Measurements from ENCODE around the gene EEF2KMT.

DNA sequence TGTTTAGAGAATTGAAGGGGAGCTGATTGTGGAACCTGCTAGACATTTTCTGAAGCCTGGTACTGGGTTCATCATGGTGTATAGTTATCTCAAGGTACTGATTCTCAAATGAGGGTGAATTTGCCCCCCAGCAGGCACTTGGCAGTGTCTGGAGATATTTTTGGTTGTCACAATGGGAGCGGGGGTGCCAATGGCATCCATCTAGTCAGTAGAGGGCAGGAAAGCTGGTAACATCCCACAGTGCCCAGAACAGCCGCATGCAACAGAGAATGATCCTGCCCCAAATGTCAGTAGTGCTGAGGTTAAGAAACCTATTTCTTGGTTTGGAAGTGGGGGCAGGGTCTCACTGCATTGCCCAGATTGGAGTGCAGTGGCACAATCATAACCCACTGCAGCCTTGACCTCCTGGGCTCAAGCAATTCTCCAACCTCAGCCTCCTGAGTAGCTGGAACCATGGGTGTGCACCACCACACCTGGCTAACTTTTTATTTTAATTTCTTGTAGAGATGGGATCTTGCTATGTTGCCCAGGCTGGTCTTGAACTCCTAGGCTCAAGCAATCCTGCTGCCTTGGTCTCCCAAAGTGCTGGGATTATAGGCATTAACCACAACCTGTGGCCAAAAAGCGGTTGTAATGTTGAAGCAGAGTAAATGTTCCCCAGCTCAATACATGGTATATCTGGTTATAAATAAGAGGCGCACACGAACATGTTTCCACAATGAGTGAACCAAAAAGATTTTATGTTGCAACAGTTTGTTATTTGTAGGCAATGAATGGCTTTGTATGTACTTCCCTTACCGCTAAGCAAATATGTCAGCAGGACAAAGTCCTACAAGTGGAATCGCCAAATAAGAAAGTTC, 46.4 kb upstream of the EEF2KMT start:
- TF ChIP-seq, protein P1, sequence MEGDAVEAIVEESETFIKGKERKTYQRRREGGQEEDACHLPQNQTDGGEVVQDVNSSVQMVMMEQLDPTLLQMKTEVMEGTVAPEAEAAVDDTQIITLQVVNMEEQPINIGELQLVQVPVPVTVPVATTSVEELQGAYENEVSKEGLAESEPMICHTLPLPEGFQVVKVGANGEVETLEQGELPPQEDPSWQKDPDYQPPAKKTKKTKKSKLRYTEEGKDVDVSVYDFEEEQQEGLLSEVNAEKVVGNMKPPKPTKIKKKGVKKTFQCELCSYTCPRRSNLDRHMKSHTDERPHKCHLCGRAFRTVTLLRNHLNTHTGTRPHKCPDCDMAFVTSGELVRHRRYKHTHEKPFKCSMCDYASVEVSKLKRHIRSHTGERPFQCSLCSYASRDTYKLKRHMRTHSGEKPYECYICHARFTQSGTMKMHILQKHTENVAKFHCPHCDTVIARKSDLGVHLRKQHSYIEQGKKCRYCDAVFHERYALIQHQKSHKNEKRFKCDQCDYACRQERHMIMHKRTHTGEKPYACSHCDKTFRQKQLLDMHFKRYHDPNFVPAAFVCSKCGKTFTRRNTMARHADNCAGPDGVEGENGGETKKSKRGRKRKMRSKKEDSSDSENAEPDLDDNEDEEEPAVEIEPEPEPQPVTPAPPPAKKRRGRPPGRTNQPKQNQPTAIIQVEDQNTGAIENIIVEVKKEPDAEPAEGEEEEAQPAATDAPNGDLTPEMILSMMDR (IDR thresholded peaks at IDR 0.05), result no peak
- TF ChIP-seq POLR2A (IDR thresholded peaks at IDR 0.05), result no peak
